ENCODE measurements around the gene WFDC1.

GRCh38 chr16:84334058-84334457 is 39.4 kb downstream of the WFDC1 start:
- TF ChIP-seq BRCA1 (IDR thresholded peaks at IDR 0.05; ENCODE audit: low read depth, low read length), result no peak
- TF ChIP-seq, protein P1, sequence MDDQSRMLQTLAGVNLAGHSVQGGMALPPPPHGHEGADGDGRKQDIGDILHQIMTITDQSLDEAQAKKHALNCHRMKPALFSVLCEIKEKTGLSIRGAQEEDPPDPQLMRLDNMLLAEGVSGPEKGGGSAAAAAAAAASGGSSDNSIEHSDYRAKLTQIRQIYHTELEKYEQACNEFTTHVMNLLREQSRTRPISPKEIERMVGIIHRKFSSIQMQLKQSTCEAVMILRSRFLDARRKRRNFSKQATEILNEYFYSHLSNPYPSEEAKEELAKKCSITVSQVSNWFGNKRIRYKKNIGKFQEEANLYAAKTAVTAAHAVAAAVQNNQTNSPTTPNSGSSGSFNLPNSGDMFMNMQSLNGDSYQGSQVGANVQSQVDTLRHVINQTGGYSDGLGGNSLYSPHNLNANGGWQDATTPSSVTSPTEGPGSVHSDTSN (IDR thresholded peaks at IDR 0.05; ENCODE audit: insufficient replicate concordance, low read depth, low read length), result no peak
